Psoas muscle (tissue), 8 donors: ENCODE measurements around the gene MUSTN1. TPM values are rescaled to one million over a fixed set of nuclear protein-coding genes. Genes with fewer than 3 reads are reported as not detected.
A peak's percentile ranks its signal among the peaks of the same experiment; 100 is the strongest.

Experiments
- ATAC-seq, 4 donors: fragments of 200-7000 bp; cut with Tn5 transposase; one replicate each; pipeline ENCODE4 v1.9.1; 2020; ENCODE audit warnings: moderate library complexity in 3 of 4, mild to moderate bottlenecking in 2 of 4
- DNase-seq, 2 donors: peaks; one replicate each; pipeline ENCODE4 v3.0.0-alpha.2; 2020
- H3K27ac ChIP-seq: fragments of 200-600 bp; one replicate; pipeline ENCODE4 v1.8.0; 2022
- H3K27me3 ChIP-seq, 3 donors: fragments of 200-600 bp in 1 of 3; one replicate each; pipeline versions ENCODE4 v1.6.1 to v1.8.0; 2013 to 2022; ENCODE audit warnings: low read length in 2 of 3, mild to moderate bottlenecking in 2 of 3, moderate library complexity in 1 of 3; ENCODE audit not compliant: insufficient read depth in 3 of 3
- H3K36me3 ChIP-seq, 2 donors: fragments of 200-600 bp in 1 of 2; one replicate each; pipeline versions ENCODE4 v1.6.1 to v1.8.0; 2013 to 2022; ENCODE audit warnings: low read depth in 1 of 2, mild to moderate bottlenecking in 1 of 2, moderate library complexity in 1 of 2; ENCODE audit not compliant: insufficient read depth in 1 of 2
- H3K4me1 ChIP-seq: fragments of 200-600 bp; one replicate; pipeline ENCODE4 v1.8.0; 2022
- H3K4me3 ChIP-seq: fragments of 200-600 bp; one replicate; pipeline ENCODE4 v1.8.0; 2022; ENCODE audit warnings: mild to moderate bottlenecking
- H3K9me3 ChIP-seq: fragments of 200-600 bp; one replicate; pipeline ENCODE4 v1.8.0; 2022
- WGBS, 3 donors: extraction: QIAGEN DNeasy Blood & Tissue Kit; methylation state at CpG; one replicate each; pipeline versions ENCODE4 v1.1.6 to v1.1.7; 2013; 5-methylcytosine and 5-hydroxymethylcytosine counted together
- intact Hi-C, 2 donors: fragments of 100-400 bp; cut with DNase I; formaldehyde crosslinking; loops; one replicate each; pipeline versions ENCODE4 v1.11.0 to v1.14.2; 2022
- polyA plus RNA-seq, 3 donors: library from polyadenylated mRNA; stranded (reverse); fragments of 200-250 nt; gene quantifications; one replicate each; pipeline ENCODE4 v1.2.3, GENCODE V29; 2013
- total RNA-seq, 4 donors: library from RNA; stranded (reverse); fragmentation: NEBNext Ultra II Directional in 2 of 4; extraction: Animal tissue kit (Norgen Biotek cat#: 25700) in 2 of 4; gene quantifications; one replicate each; pipeline versions ENCODE4 v1.2.1 to v1.2.4, GENCODE V29; 2021 to 2023
- TF ChIP-seq, protein P1 (sequence below): fragments of 200-600 bp; IDR thresholded peaks from one replicate; pipeline ENCODE4 v1.8.0; 2022; ENCODE audit warnings: antibody characterized with exemption
- donor health status: healthy with polysubstance abuse.
- donor health status: DM: no; HTN: no; CAD: no; lungs with moderate emphysema.
- donor health status: Bipolar disorder and iron deficiency.
- donor health status: healthy.
- donor health status: DM: yes; HTN: yes; CAD: no.
- donor health status: DM: no; HTN: no; CAD: no.
- donor health status: DM: no; HTN: no; CAD: no.
- donor health status: DM: yes; HTN: yes; CAD: no.

The MUSTN1 gene
- total and polyA plus RNA-seq, 7 donors: 91.1 to 1,241 (median 578) TPM

DNA sequence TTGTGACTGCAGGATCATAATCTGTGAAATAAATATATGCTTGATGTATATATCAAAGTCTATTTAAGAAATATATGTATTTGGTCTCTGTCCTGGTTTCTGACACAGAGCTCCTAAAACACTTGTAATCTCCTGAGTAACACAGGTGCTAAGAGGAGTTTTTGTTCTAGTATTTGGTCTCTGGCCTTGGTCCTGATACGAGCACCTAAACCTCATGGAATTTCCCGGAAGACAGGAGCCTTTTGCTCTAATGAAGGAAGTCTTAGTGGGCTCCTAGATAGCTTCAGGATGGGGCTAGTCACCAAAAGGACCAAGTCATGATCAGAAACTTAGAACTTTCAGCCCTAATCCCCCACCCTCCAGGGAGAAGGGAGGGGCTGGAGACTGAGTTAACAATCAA, 19.2 kb upstream of the MUSTN1 start:
- Histone ChIP-seq H3K4me1 (peaks cover 8% of the 10 kb centered on the region), H3K4me3 (no peak overlapping the region), H3K27ac (no peak overlapping the region), H3K36me3 (peaks cover 2 to 54% of the 10 kb centered on the region in 2 donors), H3K9me3 (no peaks in the 10 kb centered on the region), H3K27me3 (no peaks in the 10 kb centered on the region)
- intact Hi-C loops: loop anchor here (5.0 to 10.0 kb wide), 7 partner anchors 38 to 341 kb away; no protein-coding TSS in a partner anchor
- ATAC-seq (no peak), DNase-seq (no peak)
- 87 to 100% (median 94%) methylated on average over 2 of the region's 2 CpGs for WGBS, 3 donors
- TF ChIP-seq, protein P1, sequence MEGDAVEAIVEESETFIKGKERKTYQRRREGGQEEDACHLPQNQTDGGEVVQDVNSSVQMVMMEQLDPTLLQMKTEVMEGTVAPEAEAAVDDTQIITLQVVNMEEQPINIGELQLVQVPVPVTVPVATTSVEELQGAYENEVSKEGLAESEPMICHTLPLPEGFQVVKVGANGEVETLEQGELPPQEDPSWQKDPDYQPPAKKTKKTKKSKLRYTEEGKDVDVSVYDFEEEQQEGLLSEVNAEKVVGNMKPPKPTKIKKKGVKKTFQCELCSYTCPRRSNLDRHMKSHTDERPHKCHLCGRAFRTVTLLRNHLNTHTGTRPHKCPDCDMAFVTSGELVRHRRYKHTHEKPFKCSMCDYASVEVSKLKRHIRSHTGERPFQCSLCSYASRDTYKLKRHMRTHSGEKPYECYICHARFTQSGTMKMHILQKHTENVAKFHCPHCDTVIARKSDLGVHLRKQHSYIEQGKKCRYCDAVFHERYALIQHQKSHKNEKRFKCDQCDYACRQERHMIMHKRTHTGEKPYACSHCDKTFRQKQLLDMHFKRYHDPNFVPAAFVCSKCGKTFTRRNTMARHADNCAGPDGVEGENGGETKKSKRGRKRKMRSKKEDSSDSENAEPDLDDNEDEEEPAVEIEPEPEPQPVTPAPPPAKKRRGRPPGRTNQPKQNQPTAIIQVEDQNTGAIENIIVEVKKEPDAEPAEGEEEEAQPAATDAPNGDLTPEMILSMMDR: no peak

DNA sequence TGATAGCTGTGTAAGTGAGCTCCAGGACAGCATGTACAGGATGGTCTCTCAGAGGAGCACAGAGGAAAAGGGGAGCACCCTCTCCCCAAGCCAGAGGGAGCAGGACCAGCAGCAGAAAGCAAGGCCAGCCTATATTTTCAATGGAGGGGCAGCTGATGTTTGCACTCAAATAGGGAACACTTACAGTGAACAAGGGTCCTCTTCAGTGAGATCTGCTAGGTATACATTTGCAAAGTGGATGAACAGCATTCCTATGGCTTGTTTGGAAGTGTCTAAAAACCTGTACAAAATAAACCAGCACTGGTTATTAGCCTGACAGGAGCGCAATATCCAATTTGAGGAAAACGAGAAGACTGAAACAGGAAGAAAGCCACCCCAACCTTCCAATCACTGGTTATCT, 17.6 kb upstream of the MUSTN1 start:
- Histone ChIP-seq H3K9me3 (no peaks in the 10 kb centered on the region), H3K4me1 (peaks cover 23% of the 10 kb centered on the region), H3K27me3 (no peaks in the 10 kb centered on the region), H3K36me3 (peaks cover 2 to 52% of the 10 kb centered on the region in 2 donors), H3K27ac (no peak overlapping the region), H3K4me3 (no peak overlapping the region)
- DNase-seq (no peak), ATAC-seq (no peak)
- 82 to 89% (median 85%) methylated on average over 2 of the region's 2 CpGs for WGBS, 3 donors
- intact Hi-C loops: loop anchor here (2.0 to 10.0 kb wide), 8 partner anchors 40 to 342 kb away; no protein-coding TSS in a partner anchor
- TF ChIP-seq, protein P1: no peak

DNA sequence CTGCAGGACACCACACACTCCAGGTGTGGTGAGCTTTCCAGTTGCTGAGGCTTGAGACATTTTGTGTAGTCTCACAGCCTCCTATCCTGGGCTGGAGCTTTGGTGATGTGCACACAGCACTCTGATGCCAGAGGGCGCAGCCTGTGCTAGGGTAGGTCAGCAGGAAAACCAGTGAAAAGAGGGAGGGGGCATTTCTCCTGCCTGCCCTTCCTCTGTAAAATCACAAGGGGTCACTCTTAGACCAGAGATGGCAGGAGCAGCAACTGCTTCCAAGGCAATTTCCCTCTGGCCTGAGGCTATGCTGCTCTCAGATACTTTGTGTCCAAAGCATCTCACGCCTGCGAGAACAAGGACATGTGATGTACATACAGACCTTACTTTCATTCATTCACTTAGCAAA, 16.5 kb upstream of the MUSTN1 start:
- no peak overlapping the region for H3K4me3 ChIP-seq
- no peaks in the 10 kb centered on the region for H3K9me3 ChIP-seq
- peak overlapping the region; percentile 25 for H3K27ac ChIP-seq
- DNase-seq (peak in 1 of 2 donors; percentile 64), ATAC-seq (peak; percentile 36 to 51 (median 44))
- H3K4me1 ChIP-seq: peaks cover 34% of the 10 kb centered on the region
- intact Hi-C loops: loop anchor here (5.0 to 10.0 kb wide), 7 partner anchors 41 to 343 kb away; no protein-coding TSS in a partner anchor
- H3K27me3 ChIP-seq: no peaks in the 10 kb centered on the region
- TF ChIP-seq, protein P1: peak; percentile 66
- H3K36me3 ChIP-seq: peaks cover 2 to 47% of the 10 kb centered on the region in 2 donors
- 53 to 64% (median 56%) methylated on average over 3 of the region's 3 CpGs for WGBS, 3 donors

DNA sequence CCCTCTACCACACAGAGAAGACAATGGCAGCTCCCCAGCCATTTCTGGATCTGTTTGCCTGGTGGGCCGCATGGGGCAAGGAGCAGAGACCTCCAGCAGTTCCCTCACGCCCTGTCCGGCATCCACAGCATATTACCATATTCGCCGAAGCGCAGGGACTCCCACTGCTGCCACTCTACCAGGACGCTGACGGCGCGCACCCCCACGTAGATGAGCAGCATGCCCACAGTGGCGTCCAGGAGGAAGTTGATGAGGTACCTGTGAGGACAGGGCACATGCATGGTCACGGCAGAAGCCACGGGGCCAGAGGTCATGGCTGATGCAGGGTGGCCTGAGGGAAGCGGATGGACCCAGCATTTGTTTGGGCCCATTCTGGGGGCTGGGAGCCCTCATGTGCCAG, 14.8 kb upstream of the MUSTN1 start:
- TF ChIP-seq, protein P1: no peak
- no peak overlapping the region for H3K4me3 ChIP-seq
- intact Hi-C loops: loop anchor here (5.0 to 10.0 kb wide), 7 partner anchors 43 to 345 kb away; no protein-coding TSS in a partner anchor
- H3K36me3 ChIP-seq: peaks cover 2 to 37% of the 10 kb centered on the region in 2 donors
- no peaks in the 10 kb centered on the region for H3K27me3 ChIP-seq
- peak overlapping the region; percentile 97 for H3K27ac ChIP-seq
- no peaks in the 10 kb centered on the region for H3K9me3 ChIP-seq
- WGBS, 3 donors: 95 to 96% (median 96%) methylated on average over 15 of the region's 15 CpGs
- peaks cover 50% of the 10 kb centered on the region for H3K4me1 ChIP-seq
- DNase-seq (peak in 1 of 2 donors; percentile 53), ATAC-seq (no peak)

DNA sequence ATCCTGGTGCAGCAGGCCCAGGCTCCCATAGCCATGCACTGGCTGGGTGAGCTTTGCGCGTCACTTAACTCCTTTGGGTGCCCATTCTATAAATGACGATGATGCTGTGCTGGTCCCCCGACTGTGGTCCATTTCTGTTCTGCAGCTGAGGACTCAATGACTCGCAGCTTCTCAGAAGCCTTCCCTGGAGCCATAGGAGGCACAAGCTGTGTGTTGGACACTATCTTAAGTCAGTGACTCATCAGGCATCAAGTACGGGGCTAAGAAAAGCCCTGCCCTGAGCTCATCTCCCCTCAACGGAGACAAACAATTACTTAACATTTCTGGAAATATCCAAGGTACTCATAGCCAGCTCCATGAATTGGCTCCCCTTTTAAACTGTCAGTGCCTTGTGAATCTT, 13.8 kb upstream of the MUSTN1 start:
- TF ChIP-seq, protein P1: no peak
- Histone ChIP-seq H3K27me3 (no peaks in the 10 kb centered on the region), H3K4me3 (no peak overlapping the region), H3K9me3 (no peaks in the 10 kb centered on the region), H3K27ac (peak overlapping the region; percentile 97), H3K36me3 (peaks cover 0 to 27% of the 10 kb centered on the region in 2 donors), H3K4me1 (peaks cover 60% of the 10 kb centered on the region)
- peak; percentile 50 to 78 for DNase-seq
- intact Hi-C loops: no loop called here
- ATAC-seq: peak; percentile 85 to 89 (median 88)
- WGBS, 3 donors: 38 to 60% (median 40%) methylated on average over 7 of the region's 7 CpGs
